G401 (cell line): ENCODE data around the gene UBE2Q2. TPM values are rescaled to one million over a fixed set of nuclear protein-coding genes. Genes with fewer than 3 reads are reported as not detected.
"Not testable (repeated sequence)": the region's sequence is repeated elsewhere in the genome, so short reads cannot be mapped to it uniquely, and the experiment has no call there.

Source experiments
- DNase-seq: peaks from one replicate; pipeline ENCODE4 v3.0.0-alpha.2; 2015; ENCODE audit warnings: low spot score
- in situ Hi-C: cut with HindIII; loops from 2 replicates; pipeline ENCODE4 v1.10.0; 2016; ENCODE audit warnings: low sequenced_read_pairs, mixed read lengths
- total RNA-seq: library from RNA; depleted of rRNA; stranded (reverse); fragments of >200 nt; shearing (Covaris generic); gene quantifications from 2 replicates; pipeline ENCODE4 v1.2.3, GENCODE V29; 2014; rRNA removed

UBE2Q2 gene
- 28.6 and 35.9 TPM in 2 replicates for total RNA-seq

DNA sequence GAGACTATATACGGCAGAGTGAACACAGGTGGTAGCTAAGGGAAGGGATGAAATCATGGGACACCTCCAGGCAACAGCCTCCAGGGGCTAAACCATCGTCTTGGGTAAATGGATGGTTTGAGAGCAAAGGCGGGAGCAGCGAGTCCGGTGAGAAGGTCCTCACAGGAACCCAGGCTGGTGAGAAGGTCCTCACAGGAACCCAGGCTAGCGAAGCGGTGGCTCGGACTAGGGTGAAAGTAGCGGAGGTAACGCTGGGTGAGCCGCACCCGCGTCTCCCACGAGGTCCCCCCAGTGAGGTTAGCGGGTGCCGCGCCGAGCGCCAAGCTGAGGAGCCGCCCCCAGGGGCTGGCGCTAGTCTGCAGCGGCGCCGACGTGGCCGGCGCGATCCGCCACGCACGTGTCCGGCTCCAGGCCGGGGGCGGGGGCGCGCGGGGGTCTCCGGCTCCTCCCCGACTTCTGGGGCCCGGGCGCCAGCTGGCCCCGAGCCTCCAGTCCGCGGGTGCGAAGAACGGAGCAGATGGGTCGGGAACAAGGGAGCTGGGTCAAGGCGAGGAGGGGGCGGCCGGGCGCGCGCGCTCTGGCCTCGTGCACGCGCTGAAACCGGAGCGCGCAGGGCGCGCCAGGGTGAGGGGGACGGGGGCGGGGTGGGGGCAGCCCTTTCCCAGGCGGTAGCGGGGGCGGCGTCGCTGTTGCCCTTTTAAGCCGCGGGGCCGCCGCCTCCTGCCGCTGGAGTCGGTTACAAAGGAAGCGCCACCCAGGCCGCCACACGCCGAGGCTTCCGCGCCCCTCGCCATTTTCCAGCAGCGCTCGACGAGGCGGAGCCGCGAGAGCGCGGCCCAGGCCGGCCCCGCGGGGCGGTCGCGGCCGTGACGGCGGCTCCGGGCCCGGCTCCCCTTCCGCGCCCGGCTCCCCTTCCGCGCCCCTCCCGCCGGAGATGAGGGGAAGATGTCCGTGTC lies at the start of gene UBE2Q2:
Gene UBE2Q2, plus strand, starts transcription at position 726 of the 956 bp plus-strand sequence. Its CDS starts 220 bp downstream, at position 946.
- in situ Hi-C loops = no loop called here
- DNase-seq = peak; percentile 62

- in situ Hi-C loops = no loop called here
- no peak for DNase-seq
These were observed 46.9 kb upstream of the UBE2Q2 start for GRCh38 chr15:75796321-75796720.

DNA sequence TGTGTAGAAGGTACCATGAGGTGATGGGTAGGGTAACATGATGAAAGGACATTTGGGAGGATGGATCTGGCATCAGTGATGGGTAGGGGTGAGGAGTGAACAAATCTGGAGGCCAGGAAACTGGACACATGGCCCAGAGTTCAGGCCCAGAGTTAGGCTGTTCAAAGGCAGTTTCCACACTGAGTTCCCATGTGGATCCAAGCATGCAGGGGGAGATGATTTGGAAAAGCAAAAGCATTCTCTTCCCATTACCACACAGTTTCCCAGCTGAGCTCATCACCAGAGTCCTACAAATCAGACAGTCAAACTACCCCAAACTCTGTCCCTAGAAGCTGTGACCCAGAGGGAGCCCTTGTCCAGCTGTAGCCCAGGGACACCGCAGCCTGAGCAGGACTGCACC lies 46.1 kb upstream of the UBE2Q2 start:
- DNase-seq, in situ Hi-C loops: not testable (repeated sequence)

- in situ Hi-C loops = no loop called here
- DNase-seq = no peak
These were observed 44.1 kb upstream of the UBE2Q2 start for GRCh38 chr15:75799190-75799589.

GRCh38 chr15:75800409-75800808 lies 42.8 kb upstream of the UBE2Q2 start:
- DNase-seq, in situ Hi-C loops: not testable (repeated sequence)

- peak; percentile 72 for DNase-seq
- in situ Hi-C loops = no loop called here
These were observed 41.2 kb upstream of the UBE2Q2 start for GRCh38 chr15:75801859-75802593.

- in situ Hi-C loops, DNase-seq: not testable (repeated sequence)
These were observed 35.8 kb upstream of the UBE2Q2 start for GRCh38 chr15:75807486-75807885.

- in situ Hi-C loops, DNase-seq: not testable (repeated sequence)
These were observed 35.2 kb upstream of the UBE2Q2 start for GRCh38 chr15:75808009-75808408.

GRCh38 chr15:75808563-75808962 lies 34.7 kb upstream of the UBE2Q2 start:
- no peak for DNase-seq
- in situ Hi-C loops = no loop called here

DNA sequence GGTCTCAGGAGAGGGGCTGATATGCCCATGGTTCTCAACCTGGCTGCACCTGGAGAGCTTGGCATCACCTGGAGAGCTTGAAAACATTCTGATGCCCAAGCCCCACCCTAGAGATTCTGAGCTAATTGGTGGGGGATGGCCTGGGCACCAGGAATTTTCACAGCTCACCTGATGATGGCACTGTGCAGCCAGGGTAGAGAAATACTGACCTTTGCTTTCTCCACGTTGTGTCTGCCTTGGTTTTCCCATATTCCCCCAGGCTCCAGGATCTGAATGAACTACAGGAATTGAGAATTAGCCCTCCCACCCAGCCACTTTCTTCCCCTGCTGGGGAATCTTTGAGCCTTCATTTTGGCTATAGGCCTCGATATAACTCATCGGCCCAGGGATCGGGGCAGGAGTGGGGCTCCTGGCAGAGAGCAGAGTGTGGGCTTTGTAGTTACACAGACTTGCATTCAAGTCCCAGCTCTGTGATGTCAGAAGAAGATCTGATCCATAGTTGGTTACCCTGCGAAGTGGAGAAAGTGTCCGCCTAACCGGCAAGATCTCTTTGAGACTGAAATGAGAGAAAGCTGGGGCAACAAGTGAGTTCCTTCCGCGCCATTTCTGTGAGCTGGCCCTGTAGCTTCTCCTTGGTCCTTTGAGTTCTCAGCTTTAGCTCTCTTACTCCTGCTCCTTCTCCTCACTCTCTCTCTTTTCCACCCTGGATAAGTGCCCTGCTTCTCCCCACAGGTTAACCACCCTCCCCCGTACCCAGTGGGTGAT lies 33.1 kb upstream of the UBE2Q2 start:
- DNase-seq = peak; percentile 24
- in situ Hi-C loops = no loop called here

GRCh38 chr15:75810874-75811498 lies 32.3 kb upstream of the UBE2Q2 start:
- in situ Hi-C loops = no loop called here

DNA sequence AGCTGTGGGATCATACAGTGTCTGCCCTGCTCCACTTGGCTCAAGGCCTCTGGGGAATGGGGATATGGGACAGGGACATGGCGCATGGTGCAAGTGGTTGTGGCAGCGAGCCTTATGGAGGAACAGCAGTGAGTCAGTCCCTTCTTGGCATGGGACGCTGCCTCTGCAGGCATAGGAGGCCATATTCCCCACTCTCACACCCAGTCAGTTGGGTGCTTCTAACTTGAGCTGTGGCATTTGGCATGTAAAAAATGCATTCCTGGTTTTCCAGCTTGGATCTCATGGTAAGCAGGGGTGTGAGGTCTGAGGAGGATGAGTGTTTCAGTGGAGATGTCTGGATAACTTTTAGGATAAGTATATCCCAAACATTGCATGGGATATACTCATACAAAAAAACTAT lies 31.6 kb upstream of the UBE2Q2 start:
- in situ Hi-C loops = no loop called here
- no peak for DNase-seq

More at GRCh38 chr15:75810874-75811498, 32.3 kb upstream of the UBE2Q2 start:
- DNase-seq = no peak

DNA sequence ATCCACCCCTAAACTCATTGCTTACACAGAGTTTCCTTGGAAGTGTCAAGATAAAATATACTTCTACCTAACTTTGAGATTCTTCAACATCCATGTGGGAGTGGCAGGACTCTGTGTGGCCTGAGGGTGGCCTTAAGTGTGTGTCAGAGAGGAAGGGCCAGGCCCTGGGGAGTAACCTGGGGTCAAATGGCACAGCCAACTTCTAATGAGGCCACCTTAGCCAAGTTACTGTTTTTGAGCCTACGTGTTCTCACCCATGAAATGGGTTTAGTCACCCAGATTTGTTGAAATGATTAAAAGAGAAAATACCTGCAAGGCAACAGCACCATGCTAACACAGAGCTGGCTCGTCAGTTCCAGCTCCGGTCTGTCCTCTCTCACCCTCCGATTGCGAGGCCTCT lies 28.5 kb upstream of the UBE2Q2 start:
- in situ Hi-C loops = no loop called here
- DNase-seq = no peak

- in situ Hi-C loops = no loop called here
- no peak for DNase-seq
These were observed 27.2 kb upstream of the UBE2Q2 start for GRCh38 chr15:75815811-75816719.

DNA sequence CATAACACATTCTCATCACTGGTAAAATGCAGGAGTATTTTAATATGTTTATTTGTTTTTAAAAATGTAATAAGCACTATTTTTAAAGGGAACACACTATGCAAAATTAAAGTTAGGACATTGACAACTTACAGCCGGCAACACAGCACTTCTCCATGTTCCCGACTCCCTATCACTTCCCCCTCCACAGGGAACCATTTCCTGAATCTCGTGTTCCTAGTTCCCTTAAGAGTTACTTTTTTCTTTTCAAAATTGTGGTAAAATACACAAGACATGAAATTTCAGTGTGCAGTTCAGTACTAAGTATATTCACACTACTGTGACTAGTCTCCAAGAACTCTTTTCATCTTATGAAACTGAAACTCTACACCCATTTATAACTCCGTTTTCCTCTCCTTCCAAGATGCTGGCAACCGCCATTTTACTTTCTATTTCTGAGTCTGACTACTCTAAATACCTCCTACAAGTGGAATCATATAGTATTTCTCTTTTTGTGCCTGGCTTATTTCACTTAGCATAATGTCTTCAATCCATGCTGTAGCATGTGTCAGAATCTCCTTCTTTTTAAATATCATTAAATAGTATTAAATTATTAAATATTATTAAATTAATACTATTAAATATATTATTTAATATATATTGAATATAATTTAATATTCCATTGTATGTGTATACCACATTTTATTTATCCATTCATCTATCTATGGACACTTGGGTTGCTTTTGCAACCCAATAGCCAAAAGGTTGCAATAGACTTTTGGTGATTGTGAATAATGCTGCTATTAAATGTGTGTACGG lies 25.9 kb upstream of the UBE2Q2 start:
- no peak for DNase-seq

DNA sequence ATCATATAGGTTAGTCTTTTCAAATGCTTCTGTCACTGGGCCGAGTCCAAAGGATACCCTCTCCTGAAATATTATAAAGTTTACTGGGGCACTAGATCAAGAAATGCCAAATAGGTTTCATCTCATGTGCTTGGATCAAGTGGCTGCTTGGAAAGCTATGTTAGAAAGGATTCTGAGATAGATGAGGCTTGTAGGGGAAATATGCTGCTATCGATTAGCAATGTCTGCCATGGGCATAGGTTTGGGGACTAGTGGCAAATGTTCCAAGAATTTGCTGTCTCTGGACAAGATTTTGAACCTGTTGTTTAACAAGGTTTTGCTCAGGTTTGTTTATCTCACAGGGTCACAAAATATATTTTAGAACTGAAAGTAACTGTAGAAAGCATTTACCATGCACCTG lies 23.0 kb upstream of the UBE2Q2 start:
- DNase-seq = no peak
- in situ Hi-C loops = loop anchor here (10.0 kb wide), 1 partner anchor 325 kb away; no protein-coding TSS in a partner anchor

More for the DNA sequence above, 25.9 kb upstream of the UBE2Q2 start:
- in situ Hi-C loops = no loop called here

DNA sequence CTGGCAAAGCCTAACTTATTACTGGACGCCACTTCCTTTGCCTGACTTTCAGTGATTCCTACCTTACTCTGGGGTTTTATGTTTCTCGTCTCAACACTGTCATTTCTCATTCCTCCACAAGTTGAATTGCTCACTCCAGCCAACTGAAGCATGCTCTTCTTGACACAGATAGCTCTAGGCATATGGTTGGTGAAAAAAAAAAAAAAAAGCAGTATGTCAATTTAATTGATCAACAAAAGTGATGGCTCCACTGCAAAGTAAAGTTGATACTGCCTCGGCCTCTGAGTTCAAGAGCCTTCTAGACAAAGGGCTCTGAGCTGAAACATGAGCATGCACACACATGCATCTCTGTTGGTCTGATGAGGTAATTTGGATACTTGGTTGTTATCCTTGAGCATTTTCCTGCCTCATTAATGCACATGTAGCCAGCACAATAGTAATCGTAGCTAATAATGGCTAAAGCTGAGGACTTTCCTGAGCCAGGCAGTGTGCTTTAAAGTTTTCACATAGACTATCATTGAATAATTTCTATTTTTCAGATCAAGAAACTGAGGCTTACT lies 21.4 kb upstream of the UBE2Q2 start:
- no peak for DNase-seq
- in situ Hi-C loops = loop anchor here (10.0 kb wide), 1 partner anchor 323 kb away; no protein-coding TSS in a partner anchor
